Medulla oblongata (tissue), 1 donor: ENCODE measurements around the gene USP24.
A peak's percentile ranks its signal among the peaks of the same experiment; 100 is the strongest.

Source experiments
- DNase-seq: peaks from one replicate; pipeline ENCODE4 v3.0.0-alpha.2; 2015; ENCODE audit errors: extremely low spot score

The USP24 gene

DNA sequence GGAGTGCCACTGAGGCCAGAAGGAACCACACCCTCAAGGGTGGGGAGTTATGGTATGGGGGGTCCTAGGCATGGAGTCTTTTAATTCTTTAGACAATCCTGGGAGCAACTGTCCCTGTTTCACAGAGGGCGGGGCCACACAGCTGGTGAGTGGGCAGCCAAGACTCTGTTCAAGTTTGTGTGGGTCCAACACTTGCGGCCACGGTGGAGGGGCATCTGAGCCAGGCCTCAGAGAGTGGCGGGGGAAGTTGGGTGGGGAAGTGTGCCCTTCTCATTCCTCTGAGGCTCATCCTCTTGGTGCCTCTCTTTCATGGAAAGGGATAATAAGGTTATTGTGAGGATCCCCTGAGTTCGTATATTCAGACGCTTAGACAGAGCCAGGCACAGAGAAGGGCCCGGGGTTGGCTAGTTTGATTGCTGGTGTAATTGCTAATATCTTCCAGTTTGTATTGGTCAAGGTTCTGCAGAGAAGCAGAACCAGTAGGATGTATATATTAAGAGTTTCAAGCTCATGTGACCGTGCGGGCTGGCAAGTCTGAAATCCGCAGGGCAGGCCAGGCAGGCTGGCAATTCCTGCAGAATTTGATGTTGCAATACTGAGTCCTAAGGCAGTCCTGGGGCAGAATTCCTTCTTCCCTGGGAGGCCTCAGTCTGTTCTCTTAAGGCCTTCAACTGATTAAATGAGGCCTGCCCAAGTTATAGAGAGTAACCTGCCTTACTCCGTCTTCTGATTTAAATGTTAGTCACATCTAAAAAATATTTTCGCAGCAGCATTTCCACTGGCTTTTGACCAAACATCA is 159.9 kb downstream of the USP24 start:
- no peak for DNase-seq

GRCh38 chr1:55054396-55054795 is 160.8 kb downstream of the USP24 start:
- no peak for DNase-seq

DNA sequence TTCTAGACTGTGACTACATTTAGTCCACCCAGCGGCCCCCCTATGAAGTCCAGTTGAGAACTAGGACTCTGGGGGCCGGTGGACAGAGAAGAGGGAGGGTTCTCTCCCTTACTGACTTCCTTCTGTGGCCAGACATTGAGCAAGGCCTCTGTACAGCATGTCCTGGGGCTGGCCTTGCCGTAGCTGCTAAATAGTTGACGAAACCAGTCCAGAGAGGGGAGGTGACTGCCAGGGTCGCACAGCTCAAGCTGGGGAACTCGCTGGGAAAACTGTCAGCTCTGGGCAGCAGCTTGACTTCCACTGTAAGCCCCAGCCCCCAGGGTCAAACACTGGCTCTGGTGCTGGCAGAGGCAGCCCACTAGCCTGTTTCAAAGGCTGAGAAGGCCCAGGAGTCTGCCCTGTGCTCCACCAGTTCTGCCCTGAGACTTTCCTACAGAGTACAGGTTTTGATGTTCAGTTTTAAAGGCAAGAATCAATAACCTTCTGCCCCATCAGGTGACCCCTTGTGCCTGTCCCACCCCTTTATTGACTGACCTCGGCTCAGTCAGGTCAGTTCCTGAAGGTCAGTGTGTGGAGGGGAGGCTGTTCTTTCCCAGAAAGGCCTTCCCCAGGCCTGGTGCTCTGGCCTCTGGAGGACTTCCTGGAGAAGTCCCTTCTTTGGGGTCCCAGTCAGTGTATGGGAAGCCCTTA is 161.8 kb downstream of the USP24 start:
- no peak for DNase-seq

- no peak for DNase-seq
Observed at GRCh38 chr1:55052221-55053142, 162.7 kb downstream of the USP24 start.

DNA sequence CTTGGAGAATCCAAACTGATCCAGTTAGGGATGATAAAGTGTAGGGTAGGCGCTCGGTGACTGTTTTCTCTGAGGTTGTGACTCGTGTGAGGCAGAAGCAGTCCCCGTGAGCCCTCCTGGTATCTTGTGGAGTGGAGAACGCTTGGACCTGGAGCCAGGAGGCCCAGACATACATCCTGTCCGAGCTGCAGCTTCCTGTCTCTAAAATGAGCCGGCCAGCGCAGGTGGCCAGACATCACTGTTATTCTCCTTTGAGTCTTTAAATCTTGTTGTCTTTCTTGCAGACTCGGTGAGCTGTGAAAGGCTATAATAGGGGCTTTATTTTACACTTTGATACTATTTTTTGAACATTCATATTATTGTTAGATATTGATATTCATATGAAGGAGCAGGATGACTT is 163.5 kb downstream of the USP24 start:
- DNase-seq: no peak

- no peak for DNase-seq
Observed at GRCh38 chr1:55051169-55051568, 164.0 kb downstream of the USP24 start.

GRCh38 chr1:55050283-55050682 is 164.9 kb downstream of the USP24 start:
- peak; percentile 40 for DNase-seq

- no peak for DNase-seq
Observed at GRCh38 chr1:55049914-55050278, 165.3 kb downstream of the USP24 start.

DNA sequence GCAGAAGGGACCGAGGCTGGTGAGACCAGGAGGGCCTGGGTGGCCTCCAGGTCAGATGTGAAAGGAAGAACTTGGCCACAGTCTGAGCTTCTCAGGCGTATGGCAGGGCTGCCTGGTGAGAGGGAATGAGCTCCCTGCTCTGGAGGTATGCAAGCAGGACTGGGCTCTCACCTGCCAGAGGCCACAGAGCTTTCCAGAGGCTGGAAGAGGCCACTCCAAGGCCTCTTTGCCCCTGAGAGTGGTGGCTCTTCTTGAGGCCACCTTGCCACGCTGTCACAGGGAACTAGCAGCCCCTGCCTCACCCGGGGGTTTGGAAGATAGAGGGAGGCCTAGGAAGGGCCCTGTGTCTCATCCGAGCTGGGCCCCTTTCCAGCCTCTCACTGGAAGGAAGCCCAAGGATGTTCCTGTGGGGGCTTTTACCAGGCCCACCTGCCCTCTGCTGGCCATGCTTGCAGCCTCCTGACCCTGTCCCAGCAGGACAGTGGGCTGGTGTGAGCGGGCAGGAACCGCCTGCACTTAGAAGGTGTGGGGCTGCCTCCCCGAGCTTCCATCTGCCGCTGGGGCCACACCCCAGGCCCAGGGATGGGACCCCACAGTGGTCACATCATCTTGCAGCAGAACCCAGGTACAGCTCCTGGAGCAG is 165.8 kb downstream of the USP24 start:
- no peak for DNase-seq

DNA sequence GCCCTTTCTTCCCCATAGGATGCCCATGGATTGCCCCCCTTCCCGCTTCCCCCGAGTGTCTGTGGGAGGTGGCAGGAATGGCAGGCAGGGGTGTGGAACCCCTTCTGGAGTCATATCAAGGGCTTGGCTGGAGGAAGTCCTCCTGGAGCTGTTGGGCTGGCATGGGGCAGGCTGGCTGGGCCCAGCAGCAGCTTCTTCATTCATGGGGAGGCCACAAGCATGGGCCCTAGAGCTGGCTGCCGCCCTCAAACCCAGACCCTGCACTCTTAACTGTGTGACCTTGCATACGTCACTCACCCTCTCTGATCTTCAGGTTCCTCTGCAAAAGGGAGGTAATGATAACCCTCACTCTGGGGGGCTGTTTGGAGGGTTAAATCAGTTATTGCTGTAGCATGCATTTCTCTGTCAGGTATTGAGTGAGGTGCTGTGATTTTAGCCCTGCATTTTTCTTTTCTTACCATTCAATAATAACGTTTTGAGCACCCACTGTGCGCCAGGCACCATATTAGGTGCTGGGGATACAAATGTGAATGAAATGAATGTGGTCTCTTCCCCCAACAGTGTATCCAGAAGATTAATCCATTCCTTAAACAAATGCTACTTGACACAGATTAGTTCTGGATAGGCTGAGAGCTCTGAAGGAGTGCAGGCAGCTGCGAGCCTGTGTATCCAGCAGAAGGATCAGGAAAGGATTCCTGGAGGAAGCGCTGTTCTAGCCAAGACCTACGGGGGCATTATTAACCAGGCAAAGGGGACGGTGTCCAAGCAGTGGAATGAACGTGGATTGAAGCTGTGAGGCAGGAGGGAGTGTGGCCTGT is 166.5 kb downstream of the USP24 start:
- no peak for DNase-seq

DNA sequence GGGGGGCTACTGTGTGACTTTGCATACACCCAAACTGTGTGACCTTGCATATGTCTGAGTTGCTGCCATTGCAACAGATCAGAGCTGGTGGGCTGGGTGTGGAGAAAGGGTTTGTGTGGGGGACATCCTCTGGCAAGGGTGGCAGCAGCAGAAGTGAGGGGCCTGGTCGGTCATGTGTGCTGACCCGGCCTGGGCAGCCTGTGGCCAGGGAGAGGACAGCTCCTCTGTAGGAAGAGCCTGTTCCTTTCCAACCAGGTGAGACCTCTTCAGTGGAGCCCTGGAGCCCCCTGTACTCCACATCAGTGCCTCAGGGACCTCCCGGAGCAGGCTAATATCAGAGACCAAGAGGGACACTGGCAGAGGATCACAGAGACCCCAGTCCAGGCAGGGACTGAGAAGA is 167.6 kb downstream of the USP24 start:
- no peak for DNase-seq

DNA sequence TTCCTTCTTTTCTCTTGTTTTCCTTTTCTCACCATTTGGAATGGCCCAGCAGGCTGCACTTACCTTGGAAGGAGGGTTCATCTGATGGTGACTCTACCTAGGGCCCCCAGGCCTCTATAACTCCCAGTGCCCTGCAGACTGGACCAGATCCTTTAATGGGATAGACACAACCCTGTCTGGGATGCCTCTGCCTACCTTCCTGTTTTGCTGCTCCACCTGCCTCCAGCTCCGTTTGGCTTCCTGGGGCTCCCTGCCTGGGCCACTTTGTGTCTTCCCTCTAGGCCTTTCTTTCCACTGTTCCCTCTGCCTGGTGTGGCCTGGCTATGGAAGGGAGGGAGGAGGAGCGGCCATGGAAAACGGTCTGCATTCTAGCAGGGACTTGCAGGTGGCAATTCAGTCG is 168.3 kb downstream of the USP24 start:
- DNase-seq: no peak

DNA sequence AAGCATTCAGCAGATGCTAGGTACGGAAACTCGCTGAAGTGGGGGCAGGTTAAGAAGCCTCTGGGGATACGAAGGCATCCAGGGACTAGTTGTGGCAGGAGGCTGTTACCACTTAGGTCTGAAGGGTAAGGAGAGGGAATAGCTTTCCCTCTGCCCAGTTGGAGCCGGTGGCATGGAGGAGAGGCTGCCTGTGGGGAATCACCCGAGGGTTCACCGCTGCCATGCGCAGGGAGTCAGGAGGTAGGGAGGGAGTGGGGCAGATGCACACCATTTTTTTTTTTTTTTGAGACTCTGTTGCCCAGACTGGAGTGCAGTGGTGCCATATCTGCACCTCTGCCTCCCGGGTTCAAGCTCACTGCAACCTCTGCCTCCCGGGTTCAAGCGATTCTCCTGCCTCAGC is 169.7 kb downstream of the USP24 start:
- no peak for DNase-seq

- DNase-seq: no peak
Observed at GRCh38 chr1:55044617-55045397, 170.4 kb downstream of the USP24 start.

- DNase-seq: no peak
Observed at GRCh38 chr1:55043726-55044125, 171.4 kb downstream of the USP24 start.

DNA sequence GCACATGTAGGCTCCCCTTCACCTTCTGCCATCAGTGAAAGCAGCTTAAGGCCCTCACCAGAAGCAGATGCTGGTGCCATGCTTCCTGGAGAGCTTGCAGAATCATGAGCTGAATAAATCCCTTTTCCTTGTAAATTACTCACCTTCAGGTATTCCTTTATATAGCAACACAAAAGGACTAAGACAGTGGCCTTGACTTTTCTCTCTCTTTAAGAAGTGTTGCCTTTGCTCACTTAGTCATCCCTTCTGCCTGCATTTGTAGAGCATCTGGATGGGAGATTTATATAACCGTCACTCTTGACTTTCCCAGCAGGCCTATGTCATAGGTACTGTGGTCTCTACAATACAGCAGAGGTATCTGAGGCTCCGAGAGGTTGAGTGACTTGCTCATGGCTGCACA is 172.2 kb downstream of the USP24 start:
- DNase-seq: no peak

DNA sequence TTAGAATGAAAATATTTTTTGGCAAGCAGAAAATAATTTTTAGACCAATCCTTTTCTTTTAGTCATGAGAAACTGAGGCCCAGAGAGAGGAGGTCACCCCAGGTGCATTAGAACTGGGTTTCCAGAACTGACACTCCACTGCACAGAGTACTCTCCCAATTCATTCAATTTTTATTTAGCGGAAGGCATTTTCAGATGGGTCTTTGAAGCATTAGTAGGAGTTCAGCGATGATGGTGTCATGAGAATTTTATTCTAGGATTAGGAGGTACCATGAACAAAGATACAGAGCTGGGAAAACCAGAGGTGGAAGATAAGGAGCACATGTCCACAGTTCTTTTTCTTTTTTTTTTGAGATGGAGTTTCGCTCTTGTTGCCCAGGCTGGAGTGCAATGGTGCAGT is 173.6 kb downstream of the USP24 start:
- no peak for DNase-seq

- DNase-seq: no peak
Observed at GRCh38 chr1:55040933-55041494, 174.2 kb downstream of the USP24 start.

DNA sequence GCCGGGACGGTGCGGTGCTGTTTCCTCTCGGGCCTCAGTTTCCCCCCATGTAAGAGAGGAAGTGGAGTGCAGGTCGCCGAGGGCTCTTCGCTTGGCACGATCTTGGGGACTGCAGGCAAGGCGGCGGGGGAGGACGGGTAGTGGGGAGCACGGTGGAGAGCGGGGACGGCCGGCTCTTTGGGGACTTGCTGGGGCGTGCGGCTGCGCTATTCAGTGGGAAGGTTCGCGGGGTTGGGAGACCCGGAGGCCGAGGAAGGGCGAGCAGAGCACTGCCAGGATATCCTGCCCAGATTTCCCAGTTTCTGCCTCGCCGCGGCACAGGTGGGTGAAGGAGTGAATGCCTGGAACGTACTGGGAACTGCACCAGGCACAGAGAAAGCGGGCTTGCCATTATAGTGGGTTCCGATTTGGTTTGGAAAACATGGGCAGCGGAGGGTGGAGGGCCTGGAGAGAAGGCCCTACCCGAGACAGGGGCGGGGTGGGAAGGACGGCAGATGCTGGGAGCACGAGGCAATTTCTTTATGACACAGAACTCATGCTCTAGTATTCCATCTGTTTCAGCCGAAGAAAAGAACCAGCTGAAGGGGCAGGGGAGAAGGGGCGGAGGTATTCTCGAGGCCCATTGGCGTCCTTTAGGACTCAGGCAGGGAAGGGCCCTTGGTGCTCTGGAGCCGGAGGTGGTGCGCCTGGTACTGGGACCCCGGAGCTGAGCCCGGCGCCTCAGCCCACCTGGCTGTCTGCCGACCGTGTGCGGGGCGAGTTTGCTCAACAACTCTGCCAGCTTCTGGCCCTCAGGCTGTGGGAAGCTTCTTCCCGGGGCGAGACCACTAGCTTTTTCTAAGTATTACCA is 174.9 kb downstream of the USP24 start:
- no peak for DNase-seq
